Activated CD4-positive, alpha-beta memory T cell treated with anti-CD3 and anti-CD28 coated beads for 36 hours (primary cell): Measurements from ENCODE around the gene KCNT2. TPM values are rescaled to one million over a fixed set of nuclear protein-coding genes. Genes with fewer than 3 reads are reported as not detected.
A peak's percentile ranks its signal among the peaks of the same experiment; 100 is the strongest.

Experiments
- CTCF ChIA-PET: fragments of 350-600 bp; sonication (Branson Sonifier 250); formaldehyde crosslinking; loops from one replicate; lab custom pipeline; 2021; ENCODE audit warnings: antibody characterized with exemption, inconsistent platforms; lab: Charles Lee
- POLR2A ChIA-PET: fragments of 350-600 bp; sonication (Branson Sonifier 250); formaldehyde crosslinking; loops from one replicate; lab custom pipeline; 2021; ENCODE audit warnings: antibody characterized with exemption; lab: Charles Lee
- DNase-seq: peaks from one replicate; pipeline ENCODE4 v3.0.0-alpha.2; 2020
- H3K27ac Mint-ChIP-seq: one replicate; pipeline ENCODE4 v1.8.0; 2021; ENCODE audit warnings: mixed read lengths
- H3K27me3 Mint-ChIP-seq: one replicate; pipeline ENCODE4 v1.8.0; 2021; ENCODE audit warnings: mixed read lengths
- H3K36me3 Mint-ChIP-seq: one replicate; pipeline ENCODE4 v1.8.0; 2021; ENCODE audit warnings: mixed read lengths
- H3K4me1 Mint-ChIP-seq: one replicate; pipeline ENCODE4 v1.8.0; 2021; ENCODE audit warnings: low read depth, mixed read lengths
- H3K4me3 Mint-ChIP-seq: one replicate; pipeline ENCODE4 v1.8.0; 2021; ENCODE audit warnings: mild to moderate bottlenecking, mixed read lengths
- H3K9me3 Mint-ChIP-seq: one replicate; pipeline ENCODE4 v1.8.0; 2021; ENCODE audit warnings: mixed read lengths
- intact Hi-C: fragments of 100-400 bp; cut with micrococcal nuclease; formaldehyde crosslinking; loops from one replicate; pipeline ENCODE4 v1.15.1; 2023
- total RNA-seq, 2 experiments: library from RNA; stranded (reverse); gene quantifications; one replicate each; pipeline ENCODE4 v1.2.3, GENCODE V29; 2021

The KCNT2 gene
- total RNA-seq, 2 experiments from 2014 or later = not detected

DNA sequence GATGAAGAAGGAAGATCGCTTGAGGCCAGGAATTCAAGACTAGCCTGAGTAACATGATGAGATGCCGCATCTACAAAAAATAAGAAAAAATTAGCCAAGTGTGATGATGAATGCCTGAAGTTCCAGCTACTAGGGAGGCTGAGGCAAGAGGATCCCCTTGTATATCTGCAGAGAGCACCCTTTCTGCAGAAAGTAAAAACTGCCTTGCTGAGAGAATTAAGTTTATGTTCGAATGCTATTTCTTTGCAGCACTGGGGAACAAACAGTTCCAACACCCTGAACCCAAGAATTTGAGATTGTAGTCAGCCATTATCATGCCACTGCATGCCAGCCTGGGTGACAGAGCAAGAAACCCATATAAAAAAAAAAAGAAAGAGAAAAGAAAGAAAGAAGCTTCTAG, 20.6 kb upstream of the KCNT2 start:
- no peak overlapping the region for H3K27ac Mint-ChIP-seq
- H3K36me3 Mint-ChIP-seq = no peaks in the 10 kb centered on the region
- intact Hi-C loops = no loop called here
- DNase-seq = no peak
- ChIA-PET CTCF (no interaction called here), POLR2A (no interaction called here)
- H3K4me1 Mint-ChIP-seq = no peaks in the 10 kb centered on the region
- H3K9me3 Mint-ChIP-seq = peaks cover 7% of the 10 kb centered on the region
- no peaks in the 10 kb centered on the region for H3K27me3 Mint-ChIP-seq
- no peak overlapping the region for H3K4me3 Mint-ChIP-seq

DNA sequence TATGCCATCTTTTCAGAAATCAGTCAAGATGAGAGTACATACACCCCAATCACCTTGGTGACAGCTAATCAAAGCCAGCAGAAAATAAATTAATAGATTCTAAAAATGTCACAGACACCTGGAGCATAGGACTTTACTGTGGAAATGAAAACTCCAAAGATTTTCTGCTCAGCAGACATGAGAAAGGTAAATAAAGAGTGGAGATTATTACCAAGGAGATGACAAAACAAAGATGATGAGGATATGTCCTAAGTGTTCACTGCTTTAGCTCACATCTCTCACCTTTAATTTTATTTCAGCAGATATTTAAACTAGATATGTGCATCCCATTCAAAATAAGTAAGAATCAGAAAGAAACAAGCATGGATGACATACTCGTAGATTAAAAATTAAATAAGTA, 14.8 kb upstream of the KCNT2 start:
- CTCF ChIA-PET = no interaction called here
- intact Hi-C loops = no loop called here
- POLR2A ChIA-PET = no interaction called here
- no peak overlapping the region for H3K4me3 Mint-ChIP-seq
- no peaks in the 10 kb centered on the region for H3K27me3 Mint-ChIP-seq
- DNase-seq = no peak
- H3K27ac Mint-ChIP-seq = no peak overlapping the region
- no peaks in the 10 kb centered on the region for H3K36me3 Mint-ChIP-seq
- peaks cover 3% of the 10 kb centered on the region for H3K9me3 Mint-ChIP-seq
- no peaks in the 10 kb centered on the region for H3K4me1 Mint-ChIP-seq

DNA sequence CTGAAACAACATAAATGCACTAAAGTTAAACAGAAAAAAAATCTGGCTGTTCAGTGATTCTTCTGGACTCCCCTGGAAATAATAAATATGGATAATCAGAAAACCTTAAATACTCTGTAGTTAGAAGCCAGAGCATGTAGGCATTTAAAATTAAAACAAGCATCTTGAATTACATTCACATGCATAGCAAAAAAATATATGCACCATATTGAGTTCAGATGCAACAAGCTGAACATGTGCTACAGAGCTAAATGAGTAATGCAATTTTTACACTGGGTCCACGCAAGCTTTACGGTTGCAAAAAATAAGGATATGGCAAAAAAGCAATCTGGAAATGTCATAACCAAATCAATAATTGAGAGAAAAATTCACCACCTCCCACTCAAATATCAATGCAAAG, 11.5 kb upstream of the KCNT2 start:
- Mint-ChIP-seq H3K27ac (no peak overlapping the region), H3K27me3 (no peaks in the 10 kb centered on the region), H3K4me1 (no peaks in the 10 kb centered on the region), H3K9me3 (no peaks in the 10 kb centered on the region), H3K36me3 (no peaks in the 10 kb centered on the region), H3K4me3 (no peak overlapping the region)
- DNase-seq = no peak
- POLR2A ChIA-PET = no interaction called here
- intact Hi-C loops = no loop called here
- CTCF ChIA-PET = no interaction called here

DNA sequence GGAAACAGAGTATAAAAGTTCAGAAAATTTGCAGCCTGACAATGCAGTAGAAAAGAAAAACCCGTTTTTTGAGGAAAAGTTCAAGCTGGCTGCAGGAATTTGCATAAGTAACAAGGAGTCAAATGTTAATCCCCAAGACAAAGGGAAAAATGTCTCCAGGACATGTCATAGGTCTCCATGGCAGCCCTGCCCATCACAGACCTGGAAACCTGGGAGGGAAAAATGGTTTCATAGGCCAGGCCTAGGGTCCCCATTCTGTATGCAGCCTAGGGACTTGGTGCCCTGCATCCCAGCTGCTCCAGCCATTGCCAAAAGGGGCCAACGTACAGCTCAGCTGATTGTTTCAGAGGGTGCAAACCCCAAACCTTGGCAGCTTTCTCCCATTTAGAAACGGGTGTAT, 3.6 kb upstream of the KCNT2 start:
- ChIA-PET CTCF (no interaction called here), POLR2A (no interaction called here)
- intact Hi-C loops = no loop called here

DNA sequence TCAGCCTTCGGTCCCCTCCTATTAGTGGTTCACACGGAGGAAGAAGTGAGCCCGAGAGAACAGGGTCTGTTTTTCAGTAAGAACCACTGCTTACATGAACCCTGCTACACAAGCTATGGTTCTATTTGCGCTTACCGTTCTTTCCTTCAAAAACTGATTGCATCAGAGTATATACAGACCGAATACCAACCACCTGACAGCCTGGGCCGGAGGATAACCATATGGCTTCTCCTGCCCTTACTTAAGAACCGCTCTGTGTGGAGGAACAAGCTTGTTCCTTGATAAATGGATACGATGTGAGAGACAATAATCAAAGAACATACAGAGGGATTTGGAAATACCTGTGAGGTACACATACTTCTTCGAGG, 1.1 kb upstream of the KCNT2 start:
- intact Hi-C loops = no loop called here
- H3K27me3 Mint-ChIP-seq = peaks cover 27% of the 10 kb centered on the region
- H3K27ac Mint-ChIP-seq = no peak overlapping the region
- H3K4me1 Mint-ChIP-seq = peaks cover 5% of the 10 kb centered on the region
- no peaks in the 10 kb centered on the region for H3K9me3 Mint-ChIP-seq
- CTCF ChIA-PET = no interaction called here
- no peaks in the 10 kb centered on the region for H3K36me3 Mint-ChIP-seq
- no peak for DNase-seq
- no peak overlapping the region for H3K4me3 Mint-ChIP-seq
- POLR2A ChIA-PET = no interaction called here

More for the DNA sequence above, 3.6 kb upstream of the KCNT2 start:
- Mint-ChIP-seq H3K4me1 (peaks cover 5% of the 10 kb centered on the region), H3K36me3 (no peaks in the 10 kb centered on the region), H3K4me3 (no peak overlapping the region), H3K27me3 (peaks cover 24% of the 10 kb centered on the region), H3K9me3 (no peaks in the 10 kb centered on the region), H3K27ac (no peak overlapping the region)
- DNase-seq = no peak

DNA sequence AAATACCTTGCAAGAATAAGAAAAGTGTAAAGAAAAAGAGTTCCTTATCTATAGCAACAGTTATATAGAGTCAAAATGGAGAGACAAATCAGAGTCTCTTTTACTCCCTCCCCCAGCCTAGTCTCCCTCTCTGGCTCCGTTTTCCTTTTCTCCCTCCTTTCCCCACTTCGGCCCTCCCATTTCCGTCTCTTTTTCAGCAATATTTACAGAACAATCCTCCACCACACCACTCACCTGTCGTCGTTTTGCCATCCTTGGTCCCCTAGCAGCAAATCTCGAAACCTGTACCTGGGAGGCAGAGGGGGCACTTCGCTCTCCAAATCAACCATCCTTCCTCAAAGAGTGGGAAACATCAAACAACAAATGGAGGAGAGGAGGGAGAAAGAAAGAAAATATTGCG, 259 bp downstream of the KCNT2 start:
- Mint-ChIP-seq H3K27ac (no peak overlapping the region), H3K4me3 (peak overlapping the region; percentile 60), H3K27me3 (peaks cover 26% of the 10 kb centered on the region), H3K4me1 (peaks cover 5% of the 10 kb centered on the region), H3K36me3 (no peaks in the 10 kb centered on the region), H3K9me3 (no peaks in the 10 kb centered on the region)
- ChIA-PET POLR2A (no interaction called here), CTCF (no interaction called here)
- DNase-seq = no peak
- intact Hi-C loops = no loop called here

DNA sequence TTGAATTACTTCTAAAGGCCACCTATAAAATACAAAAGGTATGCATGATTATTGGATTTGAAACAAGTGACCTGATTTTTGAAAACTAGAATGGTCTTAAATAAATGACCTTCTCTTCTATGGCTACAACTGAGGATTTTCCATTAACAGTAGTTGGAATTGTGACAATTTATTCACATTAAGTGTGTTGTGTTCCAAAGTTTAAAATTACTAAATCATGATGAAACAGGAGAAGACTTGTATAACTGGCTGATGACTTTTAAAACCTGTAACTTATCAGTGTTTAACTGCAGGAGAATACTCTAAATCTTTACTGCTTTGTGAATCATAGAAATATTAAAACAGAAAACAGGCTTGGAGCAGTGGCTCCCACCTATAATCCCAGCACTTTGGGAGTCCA, 4.6 kb downstream of the KCNT2 start:
- POLR2A ChIA-PET = no interaction called here

DNA sequence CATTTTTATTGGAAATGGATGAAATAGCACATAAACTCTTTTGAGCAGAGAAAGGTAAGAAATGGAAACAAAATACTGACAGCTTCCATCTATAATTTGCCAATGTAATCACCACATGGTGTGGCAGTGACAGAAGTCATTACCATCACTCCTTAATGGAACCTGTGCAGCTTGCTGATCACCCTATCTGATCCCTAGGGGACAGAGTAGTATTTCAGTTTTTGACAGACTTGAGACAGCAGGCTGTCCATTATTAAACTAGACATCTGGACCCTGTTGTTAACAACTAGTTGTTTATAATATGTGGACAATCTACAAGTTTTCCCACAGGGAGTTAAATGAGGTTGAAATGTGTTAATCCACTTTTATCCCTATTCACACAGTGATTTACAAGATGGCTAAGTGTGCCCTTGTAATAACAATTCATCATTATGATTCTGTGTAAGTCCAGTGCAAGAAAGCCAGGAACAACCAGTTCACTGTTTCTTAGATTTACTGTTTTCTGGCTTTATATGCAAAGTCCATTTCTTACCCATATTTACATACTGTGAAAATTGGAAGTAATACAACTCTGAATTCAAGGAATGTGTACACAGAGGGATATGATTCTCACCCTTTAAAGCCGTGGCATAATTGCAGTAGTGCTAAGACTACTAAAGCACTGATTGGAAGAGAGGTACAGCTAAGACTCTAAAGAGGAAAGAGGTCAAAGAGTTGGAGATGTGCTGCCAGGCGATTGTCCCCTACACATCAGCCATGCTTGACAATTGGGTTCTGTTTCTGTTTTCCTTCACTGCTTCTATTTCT, 9.1 kb downstream of the KCNT2 start:
- no peak for DNase-seq
- POLR2A ChIA-PET = no interaction called here
- intact Hi-C loops = no loop called here
- Mint-ChIP-seq H3K4me1 (no peaks in the 10 kb centered on the region), H3K9me3 (no peaks in the 10 kb centered on the region), H3K4me3 (no peak overlapping the region), H3K27ac (no peak overlapping the region), H3K27me3 (no peaks in the 10 kb centered on the region), H3K36me3 (no peaks in the 10 kb centered on the region)
- CTCF ChIA-PET = no interaction called here

More for the DNA sequence above, 4.6 kb downstream of the KCNT2 start:
- Mint-ChIP-seq H3K4me1 (peaks cover 5% of the 10 kb centered on the region), H3K27me3 (peaks cover 13% of the 10 kb centered on the region), H3K36me3 (no peaks in the 10 kb centered on the region), H3K9me3 (no peaks in the 10 kb centered on the region), H3K27ac (no peak overlapping the region), H3K4me3 (no peak overlapping the region)
- intact Hi-C loops = no loop called here
- no peak for DNase-seq
- CTCF ChIA-PET = no interaction called here

DNA sequence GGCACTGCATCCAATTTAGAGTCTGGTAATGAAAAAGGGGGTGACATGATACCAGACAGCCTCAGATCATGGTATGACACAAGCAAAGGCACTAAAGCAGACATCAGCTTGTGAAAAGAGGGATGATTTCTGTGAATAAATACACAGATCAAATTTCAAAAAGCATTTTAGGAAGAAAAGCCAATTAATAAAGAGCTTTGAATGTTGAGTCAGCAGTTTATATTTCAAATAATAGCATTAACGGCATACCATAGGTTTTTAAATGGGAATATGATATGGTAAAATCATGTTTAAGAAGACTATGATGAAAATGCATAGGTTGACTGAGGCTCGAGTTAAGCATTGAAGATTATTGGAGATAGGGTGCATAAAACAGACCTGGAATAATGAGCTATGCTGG, 13.5 kb downstream of the KCNT2 start:
- H3K9me3 Mint-ChIP-seq = no peaks in the 10 kb centered on the region
- H3K27me3 Mint-ChIP-seq = no peaks in the 10 kb centered on the region
- no peaks in the 10 kb centered on the region for H3K4me1 Mint-ChIP-seq
- POLR2A ChIA-PET = no interaction called here
- no peak for DNase-seq
- H3K36me3 Mint-ChIP-seq = no peaks in the 10 kb centered on the region
- intact Hi-C loops = no loop called here
- no peak overlapping the region for H3K27ac Mint-ChIP-seq
- H3K4me3 Mint-ChIP-seq = no peak overlapping the region
- CTCF ChIA-PET = no interaction called here

DNA sequence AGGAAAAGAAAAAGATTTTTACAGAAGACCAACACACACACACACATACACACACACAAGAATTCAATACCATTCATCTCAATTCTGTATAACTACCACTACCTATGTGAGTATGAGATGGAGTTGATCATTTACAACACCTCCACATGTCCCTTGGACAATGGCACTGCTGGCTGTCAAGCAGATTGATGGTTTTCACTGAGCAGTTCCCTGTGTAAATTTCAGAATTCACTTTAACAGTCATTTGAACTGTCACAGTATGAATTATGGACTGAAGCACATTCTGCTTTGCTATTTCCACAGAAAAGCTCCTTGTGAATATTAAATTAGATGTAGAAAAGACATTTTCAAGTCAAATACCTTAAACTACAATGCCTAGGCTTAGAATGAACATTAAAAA, 14.3 kb downstream of the KCNT2 start:
- CTCF ChIA-PET = no interaction called here
- DNase-seq = no peak
- H3K4me1 Mint-ChIP-seq = no peaks in the 10 kb centered on the region
- intact Hi-C loops = no loop called here
- H3K9me3 Mint-ChIP-seq = no peaks in the 10 kb centered on the region
- no peaks in the 10 kb centered on the region for H3K36me3 Mint-ChIP-seq
- no peaks in the 10 kb centered on the region for H3K27me3 Mint-ChIP-seq
- no peak overlapping the region for H3K4me3 Mint-ChIP-seq
- H3K27ac Mint-ChIP-seq = no peak overlapping the region
- POLR2A ChIA-PET = no interaction called here

DNA sequence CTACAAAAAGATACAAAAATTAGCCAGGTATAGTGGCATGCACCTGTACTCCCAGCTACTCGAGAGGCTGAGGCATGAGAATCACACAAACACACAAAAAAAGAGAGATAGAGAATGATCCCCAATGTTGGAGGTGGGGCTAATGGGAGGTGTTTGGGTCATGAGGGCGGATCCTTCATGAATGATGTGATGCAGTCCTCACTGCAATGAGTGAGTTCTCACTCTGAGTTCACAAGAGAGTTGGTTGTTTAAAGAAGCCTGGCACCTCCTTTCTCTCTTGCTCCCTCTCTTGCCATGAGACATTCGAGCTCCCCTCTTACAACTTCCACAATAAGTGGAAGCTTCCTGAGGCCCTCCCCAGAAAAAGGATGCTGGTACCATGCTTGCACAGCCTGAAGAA, 17.3 kb downstream of the KCNT2 start:
- CTCF ChIA-PET = no interaction called here
- no peak overlapping the region for H3K4me3 Mint-ChIP-seq
- no peaks in the 10 kb centered on the region for H3K27me3 Mint-ChIP-seq

DNA sequence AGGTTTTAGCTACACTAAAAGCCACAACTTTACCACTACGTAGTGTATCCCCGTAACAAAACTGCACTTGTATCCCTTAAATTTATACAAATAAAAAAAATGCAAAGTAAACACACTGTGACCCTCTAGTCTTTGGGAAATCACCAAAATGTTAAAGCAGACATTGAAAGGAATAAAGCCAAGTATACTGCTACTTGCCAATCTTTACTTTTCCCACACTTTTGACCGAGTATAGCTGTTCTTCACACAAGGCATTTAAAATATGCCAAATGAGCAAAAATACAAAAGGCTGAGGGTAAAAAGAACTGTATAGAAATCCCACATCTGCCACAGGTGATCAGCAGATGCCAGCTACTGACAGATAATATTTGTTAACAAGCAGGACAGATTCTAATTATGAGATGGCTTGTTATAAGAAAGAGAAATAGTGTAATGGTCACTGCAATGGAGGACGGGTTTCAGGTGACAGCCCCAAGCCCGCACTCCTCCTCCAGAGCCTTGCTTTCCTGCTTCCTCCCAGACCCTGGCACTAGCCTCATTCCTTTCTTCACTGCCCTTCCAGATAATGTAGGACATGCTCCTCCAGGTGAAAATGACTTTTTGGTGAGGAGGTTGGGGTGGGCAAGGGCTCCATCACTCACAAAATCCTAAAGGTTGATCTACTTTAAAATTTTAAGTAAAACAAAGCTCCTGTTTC, 18.1 kb downstream of the KCNT2 start:
- Mint-ChIP-seq H3K9me3 (no peaks in the 10 kb centered on the region), H3K4me3 (no peak overlapping the region), H3K27me3 (no peaks in the 10 kb centered on the region), H3K27ac (no peak overlapping the region), H3K36me3 (no peaks in the 10 kb centered on the region), H3K4me1 (no peaks in the 10 kb centered on the region)
- no peak for DNase-seq
- intact Hi-C loops = no loop called here
- ChIA-PET POLR2A (no interaction called here), CTCF (no interaction called here)

More for the DNA sequence above, 17.3 kb downstream of the KCNT2 start:
- POLR2A ChIA-PET = no interaction called here
- no peaks in the 10 kb centered on the region for H3K4me1 Mint-ChIP-seq
- intact Hi-C loops = no loop called here
- no peaks in the 10 kb centered on the region for H3K36me3 Mint-ChIP-seq
- no peak for DNase-seq
- no peaks in the 10 kb centered on the region for H3K9me3 Mint-ChIP-seq
- no peak overlapping the region for H3K27ac Mint-ChIP-seq

DNA sequence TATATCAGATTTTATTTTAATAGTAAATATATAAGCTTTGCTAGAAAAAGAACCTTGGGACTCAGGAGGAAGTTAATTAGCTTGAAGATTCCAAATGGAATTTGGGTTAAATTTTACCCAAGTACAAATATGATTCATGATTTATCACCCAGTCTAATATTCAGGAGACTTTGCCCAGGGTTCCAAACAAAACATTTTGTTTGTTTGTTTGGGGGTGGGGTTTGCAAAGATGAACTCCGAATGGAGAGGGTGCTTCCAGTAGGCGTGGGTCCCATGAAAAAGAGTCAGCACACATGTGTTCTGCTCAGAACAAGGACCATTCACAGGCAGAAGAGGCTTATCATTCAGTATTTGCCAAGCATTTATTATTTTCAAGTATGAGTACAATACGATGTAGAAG, 23.5 kb downstream of the KCNT2 start:
- Mint-ChIP-seq H3K9me3 (no peaks in the 10 kb centered on the region), H3K27me3 (no peaks in the 10 kb centered on the region), H3K4me3 (no peak overlapping the region), H3K27ac (no peak overlapping the region), H3K36me3 (no peaks in the 10 kb centered on the region), H3K4me1 (no peaks in the 10 kb centered on the region)
- intact Hi-C loops = no loop called here
- ChIA-PET CTCF (no interaction called here), POLR2A (no interaction called here)
- no peak for DNase-seq
